ENCODE data around the gene PDAP1.
"Not testable (repeated sequence)": the region's sequence is repeated elsewhere in the genome, so short reads cannot be mapped to it uniquely, and the experiment has no call there.

PDAP1 gene

GRCh38 chr7:99380823-99381663 is 27.4 kb downstream of the PDAP1 start:
- 56% methylated on average over 14 of the region's 16 CpGs for whole genome bisulfite sequencing (ENCODE audit: insufficient coverage)
- ChIA-PET CTCF (no interaction called here), POLR2A (no interaction called here)
- Histone ChIP-seq H3K4me1 (ENCODE audit: control extremely low read depth in 1 of 4, control insufficient read depth in 4 of 4, insufficient read depth in 4 of 4, low read length in 3 of 4) (peaks cover 2 to 55% (median 54%) of the 10 kb centered on the region in 4 experiments), H3K27ac (ENCODE audit: insufficient read depth in 1 of 2, low read depth in 1 of 2, low read length in 2 of 2, poor library complexity in 1 of 2, severe bottlenecking in 2 of 2) (peak overlapping the region; percentile 56 to 84), H3K27me3 (replicated peaks in 2 of 5; ENCODE audit: control insufficient read depth in 4 of 5, insufficient read depth in 5 of 5, low read length in 4 of 5) (no peaks in the 10 kb centered on the region), H3K36me3 (ENCODE audit: control insufficient read depth in 4 of 4, insufficient read depth in 4 of 4, low read length in 3 of 4) (peaks cover 0 to 39% (median 14%) of the 10 kb centered on the region in 4 experiments), H3K4me3 (ENCODE audit: control insufficient read depth in 1 of 7, extremely low read depth in 1 of 7, insufficient read depth in 4 of 7, low read depth in 2 of 7, low read length in 6 of 7) (peak overlapping the region in 5 of 7 experiments; percentile 48 to 70 (median 63)), H3K9me3 (ENCODE audit: control extremely low read depth in 1 of 5, control insufficient read depth in 4 of 5, insufficient read depth in 2 of 5, low read depth in 1 of 5, low read length in 4 of 5) (no peaks in the 10 kb centered on the region)
- peak in 2 of 3 donors; percentile 27 to 45 for DNase-seq

DNA sequence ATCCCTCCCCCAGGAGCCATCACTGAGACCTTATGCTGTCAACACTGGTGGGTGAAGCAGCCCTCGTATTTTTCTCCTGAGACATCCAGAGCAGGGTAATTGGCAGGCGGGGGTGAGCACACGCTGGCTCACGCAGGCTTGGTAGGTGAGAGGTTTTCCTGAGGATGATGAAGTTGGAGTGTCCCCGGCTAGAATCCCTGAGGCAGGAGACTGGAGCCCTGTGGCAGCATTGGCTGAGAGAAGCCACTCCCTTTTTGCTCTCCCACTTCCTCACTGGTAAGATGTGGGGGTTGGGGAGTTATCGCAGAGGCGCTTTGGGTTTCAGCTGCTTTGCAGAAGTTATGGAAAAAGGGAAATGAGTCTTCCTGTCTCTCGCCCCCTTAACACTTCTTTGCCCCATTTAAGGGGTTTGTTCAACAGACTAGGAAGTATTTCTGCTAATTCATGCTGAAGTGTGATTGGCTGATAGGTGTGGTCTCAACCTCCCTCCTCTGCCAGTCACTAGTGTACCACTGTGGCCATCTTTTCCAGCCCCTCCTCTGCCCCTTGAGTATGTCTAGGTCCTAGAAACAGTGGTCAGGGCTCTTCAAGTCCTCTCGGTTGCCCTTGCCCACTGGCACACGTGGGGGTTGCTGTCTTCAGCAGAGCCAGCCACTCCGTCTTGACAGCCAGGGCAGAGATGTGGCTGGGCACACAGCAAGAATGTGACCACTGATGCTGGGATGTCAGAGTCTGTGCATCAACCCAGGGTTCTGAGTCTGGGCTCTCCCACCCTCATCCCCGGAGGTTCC is 28.2 kb downstream of the PDAP1 start:
- peak overlapping the region; percentile 56 to 84 for H3K27ac ChIP-seq (ENCODE audit: insufficient read depth in 1 of 2, low read depth in 1 of 2, low read length in 2 of 2, poor library complexity in 1 of 2, severe bottlenecking in 2 of 2)
- 0% methylated on average over 6 of the region's 12 CpGs for WGBS (ENCODE audit: insufficient coverage)
- peaks cover 3 to 62% (median 54%) of the 10 kb centered on the region in 4 experiments for H3K4me1 ChIP-seq (ENCODE audit: control extremely low read depth in 1 of 4, control insufficient read depth in 4 of 4, insufficient read depth in 4 of 4, low read length in 3 of 4)
- ChIA-PET POLR2A (no interaction called here), CTCF (no interaction called here)
- peak overlapping the region; percentile 1 to 70 (median 58) for H3K4me3 ChIP-seq (ENCODE audit: control insufficient read depth in 1 of 7, extremely low read depth in 1 of 7, insufficient read depth in 4 of 7, low read depth in 2 of 7, low read length in 6 of 7)
- peak; percentile 78 to 84 (median 83) for DNase-seq
- H3K9me3 ChIP-seq (ENCODE audit: control extremely low read depth in 1 of 5, control insufficient read depth in 4 of 5, insufficient read depth in 2 of 5, low read depth in 1 of 5, low read length in 4 of 5): no peaks in the 10 kb centered on the region
- H3K36me3 ChIP-seq (ENCODE audit: control insufficient read depth in 4 of 4, insufficient read depth in 4 of 4, low read length in 3 of 4): peaks cover 0 to 33% (median 8%) of the 10 kb centered on the region in 4 experiments
- no peaks in the 10 kb centered on the region for H3K27me3 ChIP-seq (replicated peaks in 2 of 5; ENCODE audit: control insufficient read depth in 4 of 5, insufficient read depth in 5 of 5, low read length in 4 of 5)

DNA sequence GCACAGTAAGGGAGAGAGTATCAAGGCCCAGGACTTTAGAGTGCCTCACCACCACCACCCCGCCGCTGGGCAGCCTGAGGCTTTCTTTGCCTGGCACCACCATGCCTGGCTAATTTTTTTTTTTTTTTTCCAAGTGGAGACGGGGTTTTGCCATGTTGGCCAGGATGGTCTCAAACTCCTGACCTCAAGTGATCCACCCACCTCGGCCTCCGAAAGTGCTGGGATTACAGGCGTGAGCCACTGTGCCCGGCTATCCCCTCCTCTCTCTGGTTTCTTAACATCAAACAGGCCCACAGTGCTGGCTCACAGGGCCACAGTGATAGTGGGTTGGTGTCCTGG is 28.7 kb downstream of the PDAP1 start:
- peak overlapping the region in 6 of 7 experiments; percentile 11 to 70 (median 60) for H3K4me3 ChIP-seq (ENCODE audit: control insufficient read depth in 1 of 7, extremely low read depth in 1 of 7, insufficient read depth in 4 of 7, low read depth in 2 of 7, low read length in 6 of 7)
- DNase-seq; H3K9me3 ChIP-seq (ENCODE audit: control extremely low read depth in 1 of 5, control insufficient read depth in 4 of 5, insufficient read depth in 2 of 5, low read depth in 1 of 5, low read length in 4 of 5); H3K27me3 ChIP-seq (replicated peaks in 2 of 5; ENCODE audit: control insufficient read depth in 4 of 5, insufficient read depth in 5 of 5, low read length in 4 of 5): not testable (repeated sequence)
- CTCF ChIA-PET: interaction anchor here (0.6 to 0.8 kb wide), 2 partner anchors 15 to 1166 kb away, joined by 3 read pairs; no protein-coding TSS in a partner anchor
- H3K27ac ChIP-seq (ENCODE audit: insufficient read depth in 1 of 2, low read depth in 1 of 2, low read length in 2 of 2, poor library complexity in 1 of 2, severe bottlenecking in 2 of 2): peak overlapping the region; percentile 47 to 84
- H3K4me1 ChIP-seq (ENCODE audit: control extremely low read depth in 1 of 4, control insufficient read depth in 4 of 4, insufficient read depth in 4 of 4, low read length in 3 of 4): peaks cover 3 to 62% (median 51%) of the 10 kb centered on the region in 4 experiments
- POLR2A ChIA-PET: interaction anchor here (0.5 to 0.6 kb wide), 3 partner anchors 22 to 34 kb away, joined by 3 read pairs; no protein-coding TSS in a partner anchor
- H3K36me3 ChIP-seq (ENCODE audit: control insufficient read depth in 4 of 4, insufficient read depth in 4 of 4, low read length in 3 of 4): peaks cover 0 to 33% (median 8%) of the 10 kb centered on the region in 4 experiments
- WGBS (ENCODE audit: insufficient coverage): 32% methylated on average over 4 of the region's 7 CpGs

DNA sequence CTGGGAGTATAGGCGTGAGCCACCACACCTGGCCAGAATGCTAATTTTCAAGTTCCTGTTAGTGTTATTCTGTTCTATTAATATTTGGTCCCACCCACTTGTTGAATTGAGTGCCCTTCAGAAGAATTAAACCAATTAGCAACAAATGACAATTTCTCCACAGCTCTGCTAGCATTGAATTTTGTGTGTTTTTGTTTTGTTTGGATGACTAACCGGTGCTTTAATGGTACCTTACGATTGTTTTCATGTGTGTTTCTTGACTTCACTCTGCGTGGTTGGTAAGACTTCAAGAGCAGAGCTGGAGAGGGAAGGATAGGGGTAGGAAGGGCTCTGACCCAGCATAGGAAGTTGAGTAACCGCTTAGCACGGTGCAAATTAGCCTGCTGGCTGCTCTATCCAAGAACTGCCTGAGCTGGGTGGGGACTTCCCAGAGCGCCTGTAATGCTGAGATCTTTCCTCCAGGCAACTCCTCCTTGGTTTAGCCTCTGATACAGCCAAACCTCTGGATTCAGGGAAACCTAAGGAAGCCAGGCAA is 29.3 kb downstream of the PDAP1 start:
- H3K4me3 ChIP-seq (ENCODE audit: control insufficient read depth in 1 of 7, extremely low read depth in 1 of 7, insufficient read depth in 4 of 7, low read depth in 2 of 7, low read length in 6 of 7): peak overlapping the region in 6 of 7 experiments; percentile 16 to 70 (median 60)
- CTCF ChIA-PET: interaction anchor here (0.6 to 0.8 kb wide), 3 partner anchors 14 to 1167 kb away, joined by 3 read pairs; partner anchors contain the start of genes BUD31 and PDAP1
- no peaks in the 10 kb centered on the region for H3K27me3 ChIP-seq (replicated peaks in 2 of 5; ENCODE audit: control insufficient read depth in 4 of 5, insufficient read depth in 5 of 5, low read length in 4 of 5)
- 0% methylated on average over 5 of the region's 7 CpGs for WGBS (ENCODE audit: insufficient coverage)
- POLR2A ChIA-PET: interaction anchor here (0.5 to 0.6 kb wide), 3 partner anchors 21 to 34 kb away, joined by 3 read pairs; no protein-coding TSS in a partner anchor
- peaks cover 3 to 63% (median 48%) of the 10 kb centered on the region in 4 experiments for H3K4me1 ChIP-seq (ENCODE audit: control extremely low read depth in 1 of 4, control insufficient read depth in 4 of 4, insufficient read depth in 4 of 4, low read length in 3 of 4)
- H3K27ac ChIP-seq (ENCODE audit: insufficient read depth in 1 of 2, low read depth in 1 of 2, low read length in 2 of 2, poor library complexity in 1 of 2, severe bottlenecking in 2 of 2): peak overlapping the region; percentile 47 to 84
- H3K36me3 ChIP-seq (ENCODE audit: control insufficient read depth in 4 of 4, insufficient read depth in 4 of 4, low read length in 3 of 4): peaks cover 0 to 33% (median 8%) of the 10 kb centered on the region in 4 experiments
- no peaks in the 10 kb centered on the region for H3K9me3 ChIP-seq (ENCODE audit: control extremely low read depth in 1 of 5, control insufficient read depth in 4 of 5, insufficient read depth in 2 of 5, low read depth in 1 of 5, low read length in 4 of 5)
- peak; percentile 79 to 92 (median 90) for DNase-seq

- CTCF ChIA-PET: interaction anchor here (1.4 kb wide), 1 partner anchor 19 kb away, joined by 3 read pairs; no protein-coding TSS in a partner anchor
- Histone ChIP-seq H3K27ac (ENCODE audit: insufficient read depth in 1 of 2, low read depth in 1 of 2, low read length in 2 of 2, poor library complexity in 1 of 2, severe bottlenecking in 2 of 2) (peak overlapping the region in 1 of 2 experiments; percentile 79), H3K27me3 (replicated peaks in 2 of 5; ENCODE audit: control insufficient read depth in 4 of 5, insufficient read depth in 5 of 5, low read length in 4 of 5) (no peaks in the 10 kb centered on the region), H3K4me3 (ENCODE audit: control insufficient read depth in 1 of 7, extremely low read depth in 1 of 7, insufficient read depth in 4 of 7, low read depth in 2 of 7, low read length in 6 of 7) (peak overlapping the region; percentile 75 to 95 (median 84)), H3K9me3 (ENCODE audit: control extremely low read depth in 1 of 5, control insufficient read depth in 4 of 5, insufficient read depth in 2 of 5, low read depth in 1 of 5, low read length in 4 of 5) (no peaks in the 10 kb centered on the region), H3K36me3 (ENCODE audit: control insufficient read depth in 4 of 4, insufficient read depth in 4 of 4, low read length in 3 of 4) (peaks cover 2 to 11% (median 5%) of the 10 kb centered on the region in 4 experiments), H3K4me1 (ENCODE audit: control extremely low read depth in 1 of 4, control insufficient read depth in 4 of 4, insufficient read depth in 4 of 4, low read length in 3 of 4) (peaks cover 3 to 58% (median 32%) of the 10 kb centered on the region in 4 experiments)
- peak; percentile 48 to 80 (median 68) for DNase-seq
- POLR2A ChIA-PET: interaction anchor here (0.8 to 1.0 kb wide), 4 partner anchors 13 to 64 kb away, joined by 3 to 6 read pairs (median 3); partner anchors contain the start of genes BUD31, CPSF4, PDAP1 and PTCD1
- 4% methylated on average over 18 of the region's 58 CpGs for WGBS (ENCODE audit: insufficient coverage)
Measured at GRCh38 chr7:99375070-99375807, 33.2 kb downstream of the PDAP1 start.

Measured in common myeloid progenitor, CD34-positive (primary cell).